HG03460 (cell line): ENCODE measurements around the gene RABL2A.
"Not testable (repeated sequence)": the region's sequence is repeated elsewhere in the genome, so short reads cannot be mapped to it uniquely, and the experiment has no call there.

Source experiments
- ATAC-seq: cut with Tn5 transposase; IDR thresholded peaks from one replicate; pipeline ENCODE4 v1.9.1; 2021; ENCODE audit not compliant: unreplicated experiment

The RABL2A gene

GRCh38 chr2:113606036-113606435, 21.0 kb upstream of the RABL2A start:
- ATAC-seq: not testable (repeated sequence)

- ATAC-seq: not testable (repeated sequence)
These were observed 17.2 kb upstream of the RABL2A start for GRCh38 chr2:113609822-113610221.

- not testable (repeated sequence) for ATAC-seq
These were observed 6.1 kb upstream of the RABL2A start for GRCh38 chr2:113621002-113621401.

- ATAC-seq: not testable (repeated sequence)
These were observed 1.2 kb upstream of the RABL2A start for GRCh38 chr2:113625906-113626305.

- not testable (repeated sequence) for ATAC-seq
These were observed 5.8 kb downstream of the RABL2A start for GRCh38 chr2:113632849-113633345.

GRCh38 chr2:113635358-113635757, 8.3 kb downstream of the RABL2A start:
- ATAC-seq: not testable (repeated sequence)

GRCh38 chr2:113636226-113636625, 9.2 kb downstream of the RABL2A start:
- ATAC-seq: not testable (repeated sequence)

- not testable (repeated sequence) for ATAC-seq
These were observed 11.0 kb downstream of the RABL2A start for GRCh38 chr2:113638084-113638483.

- not testable (repeated sequence) for ATAC-seq
These were observed 19.2 kb downstream of the RABL2A start for GRCh38 chr2:113646217-113646616.

GRCh38 chr2:113650834-113651815, 24.1 kb downstream of the RABL2A start:
- ATAC-seq: not testable (repeated sequence)

GRCh38 chr2:113652599-113652998, 25.5 kb downstream of the RABL2A start:
- not testable (repeated sequence) for ATAC-seq

- not testable (repeated sequence) for ATAC-seq
These were observed 29.1 kb downstream of the RABL2A start for GRCh38 chr2:113656031-113656624.

- not testable (repeated sequence) for ATAC-seq
These were observed 30.7 kb downstream of the RABL2A start for GRCh38 chr2:113657735-113658134.

- ATAC-seq: not testable (repeated sequence)
These were observed 36.4 kb downstream of the RABL2A start for GRCh38 chr2:113663285-113664060.

GRCh38 chr2:113664761-113665533, 37.9 kb downstream of the RABL2A start:
- not testable (repeated sequence) for ATAC-seq

GRCh38 chr2:113669013-113669412, 41.9 kb downstream of the RABL2A start:
- ATAC-seq: not testable (repeated sequence)

GRCh38 chr2:113672326-113672932, 45.4 kb downstream of the RABL2A start:
- no peak for ATAC-seq

- ATAC-seq: no peak
These were observed 48.8 kb downstream of the RABL2A start for GRCh38 chr2:113675875-113676274.

- ATAC-seq: no peak
These were observed 49.7 kb downstream of the RABL2A start for GRCh38 chr2:113676623-113677266.
